ENCODE measurements around the gene XYLT2. TPM values are rescaled to one million over a fixed set of nuclear protein-coding genes. Genes with fewer than 3 reads are reported as not detected.

XYLT2 gene
- total RNA-seq, 1 experiment from 2014 or later, result 26.4 TPM

- Histone ChIP-seq H3K4ac (ENCODE audit: low read depth, low read length) (no peak overlapping the region), H3K79me2 (ENCODE audit: insufficient read depth, low read length) (no peaks in the 10 kb centered on the region), H3K27ac (ENCODE audit: insufficient read length, low read depth, low read length) (no peak overlapping the region), H2BK120ac (ENCODE audit: low read depth, low read length, poor library complexity, severe bottlenecking) (no peak overlapping the region), H2AFZ (ENCODE audit: low read length) (no peak overlapping the region), H3K56ac (ENCODE audit: insufficient read length, low read depth, low read length) (no peak overlapping the region), H2BK20ac (ENCODE audit: low read depth, low read length, poor library complexity, severe bottlenecking) (no peak overlapping the region), H3K23ac (ENCODE audit: insufficient read length, low read depth, low read length) (no peak overlapping the region), H4K20me1 (ENCODE audit: control insufficient read depth, insufficient read depth, insufficient read length) (no peaks in the 10 kb centered on the region), H4K8ac (replicated peaks; ENCODE audit: insufficient read length, low read depth, low read length) (no peak overlapping the region), H3K4me1 (ENCODE audit: insufficient read depth, low read length) (peaks cover 13% of the 10 kb centered on the region), H3K79me1 (ENCODE audit: insufficient read depth, low read depth, low read length, poor library complexity, severe bottlenecking) (no peaks in the 10 kb centered on the region), H2AK5ac (ENCODE audit: insufficient read length, low read length) (no peak overlapping the region), H3K9me3 (ENCODE audit: control insufficient read depth, low read depth, low read length) (no peaks in the 10 kb centered on the region), H3K23me2 (ENCODE audit: insufficient read length, low read depth, low read length, poor library complexity, severe bottlenecking) (no peaks in the 10 kb centered on the region), H3T11ph (ENCODE audit: low read length) (no peak overlapping the region), H3K9ac (ENCODE audit: extremely low read depth, insufficient read length, low read length) (no peak overlapping the region), H2BK15ac (ENCODE audit: low read depth, low read length) (no peak overlapping the region), H3K18ac (ENCODE audit: insufficient read length, low read depth, low read length) (no peak overlapping the region), H3K27me3 (ENCODE audit: insufficient read depth, low read length) (no peaks in the 10 kb centered on the region), H2BK12ac (ENCODE audit: insufficient read length, low read depth, low read length) (no peak overlapping the region), H2BK5ac (ENCODE audit: insufficient read length, low read length) (no peak overlapping the region), H3K4me2 (ENCODE audit: insufficient read depth, insufficient read length, low read length) (no peak overlapping the region), H4K91ac (ENCODE audit: insufficient read length, low read depth, low read length) (no peak overlapping the region), H3K14ac (ENCODE audit: insufficient read depth, low read length) (no peak overlapping the region), H4K5ac (ENCODE audit: insufficient read length, low read depth, low read length) (no peak overlapping the region)
- Mint-ChIP-seq H3K4me1 (peaks cover 25 to 28% of the 10 kb centered on the region in 2 experiments), H3K4me3 (no peak overlapping the region), H3K36me3 (ENCODE audit: insufficient read depth in 1 of 3, low read depth in 3 of 3) (0 out of 7 replicates have a peak, but pooled peaks cover 0 to 12% (median 0%) of the 10 kb centered on the region in 3 experiments), H3K9me3 (peaks cover 4 to 8% of the 10 kb centered on the region in 2 experiments; a peak in 2 of 5 replicates), H3K27me3 (ENCODE audit: low read depth) (peaks cover 10% of the 10 kb centered on the region), H3K27ac (no peak overlapping the region)
- TF ChIP-seq CTCF (conservative IDR thresholded peaks at IDR 0.05), result no peak
- DNase-seq, result no peak
- no CpG with 5 or more reads among the region's 6 CpGs for WGBS (ENCODE audit: extremely low coverage, insufficient read length, low lambda C conversion rate)
Measured at GRCh38 chr17:50314456-50315011, 31.4 kb upstream of the XYLT2 start.
